ENCODE results near the gene SPEN.

Gene SPEN

GRCh38 chr1:15983275-15983674 is 135.8 kb downstream of the SPEN start:
- H3K4me2 ChIP-seq (ENCODE audit: low read length), result no peak overlapping the region
- H3K36me3 ChIP-seq (ENCODE audit: insufficient read depth, low read length), result no peaks in the 10 kb centered on the region
- H3K27me3 ChIP-seq (ENCODE audit: insufficient read depth, low read length), result no peaks in the 10 kb centered on the region; the same call in 1 of the 2 replicates
- peaks cover 3% of the 10 kb centered on the region for H3K9me3 ChIP-seq (ENCODE audit: low read length)
- H3K9me2 ChIP-seq (ENCODE audit: low read depth, low read length), result no peaks in the 10 kb centered on the region
- H2AFZ ChIP-seq (ENCODE audit: low read length), result no peak overlapping the region
- no peak overlapping the region for H3K9ac ChIP-seq (ENCODE audit: low read length)
- no peak overlapping the region for H3K4me3 ChIP-seq (ENCODE audit: low read depth, low read length, poor library complexity, severe bottlenecking)
- H3K27ac ChIP-seq (ENCODE audit: low read depth, low read length, poor library complexity, severe bottlenecking), result no peak overlapping the region
- no peaks in the 10 kb centered on the region for H3K79me2 ChIP-seq (ENCODE audit: insufficient read depth, low read length)
- H4K20me1 ChIP-seq (ENCODE audit: insufficient read depth, low read length), result no peaks in the 10 kb centered on the region
- H3F3A ChIP-seq (ENCODE audit: insufficient read depth, low read length), result no peaks in the 10 kb centered on the region
- H3K4me1 ChIP-seq (ENCODE audit: insufficient read depth, low read length, severe bottlenecking), result no peaks in the 10 kb centered on the region
- TF ChIP-seq EZH2 (IDR thresholded peaks at IDR 0.05; ENCODE audit: borderline replicate concordance, low read length), result no peak
- TF ChIP-seq, protein P1, sequence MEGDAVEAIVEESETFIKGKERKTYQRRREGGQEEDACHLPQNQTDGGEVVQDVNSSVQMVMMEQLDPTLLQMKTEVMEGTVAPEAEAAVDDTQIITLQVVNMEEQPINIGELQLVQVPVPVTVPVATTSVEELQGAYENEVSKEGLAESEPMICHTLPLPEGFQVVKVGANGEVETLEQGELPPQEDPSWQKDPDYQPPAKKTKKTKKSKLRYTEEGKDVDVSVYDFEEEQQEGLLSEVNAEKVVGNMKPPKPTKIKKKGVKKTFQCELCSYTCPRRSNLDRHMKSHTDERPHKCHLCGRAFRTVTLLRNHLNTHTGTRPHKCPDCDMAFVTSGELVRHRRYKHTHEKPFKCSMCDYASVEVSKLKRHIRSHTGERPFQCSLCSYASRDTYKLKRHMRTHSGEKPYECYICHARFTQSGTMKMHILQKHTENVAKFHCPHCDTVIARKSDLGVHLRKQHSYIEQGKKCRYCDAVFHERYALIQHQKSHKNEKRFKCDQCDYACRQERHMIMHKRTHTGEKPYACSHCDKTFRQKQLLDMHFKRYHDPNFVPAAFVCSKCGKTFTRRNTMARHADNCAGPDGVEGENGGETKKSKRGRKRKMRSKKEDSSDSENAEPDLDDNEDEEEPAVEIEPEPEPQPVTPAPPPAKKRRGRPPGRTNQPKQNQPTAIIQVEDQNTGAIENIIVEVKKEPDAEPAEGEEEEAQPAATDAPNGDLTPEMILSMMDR (IDR thresholded peaks at IDR 0.05; ENCODE audit: low read length), result no peak

- Histone ChIP-seq H2AFZ (ENCODE audit: low read length) (no peak overlapping the region), H3K27me3 (ENCODE audit: insufficient read depth, low read length) (no peaks in the 10 kb centered on the region; the same call in 1 of the 2 replicates), H3F3A (ENCODE audit: insufficient read depth, low read length) (no peaks in the 10 kb centered on the region), H3K36me3 (ENCODE audit: insufficient read depth, low read length) (no peaks in the 10 kb centered on the region), H3K4me1 (ENCODE audit: insufficient read depth, low read length, severe bottlenecking) (no peaks in the 10 kb centered on the region), H3K27ac (ENCODE audit: low read depth, low read length, poor library complexity, severe bottlenecking) (no peak overlapping the region), H4K20me1 (ENCODE audit: insufficient read depth, low read length) (no peaks in the 10 kb centered on the region), H3K9me2 (ENCODE audit: low read depth, low read length) (no peaks in the 10 kb centered on the region), H3K4me3 (ENCODE audit: low read depth, low read length, poor library complexity, severe bottlenecking) (no peak overlapping the region), H3K9me3 (ENCODE audit: low read length) (peaks cover 3% of the 10 kb centered on the region), H3K4me2 (ENCODE audit: low read length) (no peak overlapping the region), H3K79me2 (ENCODE audit: insufficient read depth, low read length) (no peaks in the 10 kb centered on the region), H3K9ac (ENCODE audit: low read length) (no peak overlapping the region)
- TF ChIP-seq EZH2 (IDR thresholded peaks at IDR 0.05; ENCODE audit: borderline replicate concordance, low read length), result no peak
- TF ChIP-seq, protein P1 (IDR thresholded peaks at IDR 0.05; ENCODE audit: low read length), result no peak
These were observed 138.2 kb downstream of the SPEN start for GRCh38 chr1:15985611-15986297.

DNA sequence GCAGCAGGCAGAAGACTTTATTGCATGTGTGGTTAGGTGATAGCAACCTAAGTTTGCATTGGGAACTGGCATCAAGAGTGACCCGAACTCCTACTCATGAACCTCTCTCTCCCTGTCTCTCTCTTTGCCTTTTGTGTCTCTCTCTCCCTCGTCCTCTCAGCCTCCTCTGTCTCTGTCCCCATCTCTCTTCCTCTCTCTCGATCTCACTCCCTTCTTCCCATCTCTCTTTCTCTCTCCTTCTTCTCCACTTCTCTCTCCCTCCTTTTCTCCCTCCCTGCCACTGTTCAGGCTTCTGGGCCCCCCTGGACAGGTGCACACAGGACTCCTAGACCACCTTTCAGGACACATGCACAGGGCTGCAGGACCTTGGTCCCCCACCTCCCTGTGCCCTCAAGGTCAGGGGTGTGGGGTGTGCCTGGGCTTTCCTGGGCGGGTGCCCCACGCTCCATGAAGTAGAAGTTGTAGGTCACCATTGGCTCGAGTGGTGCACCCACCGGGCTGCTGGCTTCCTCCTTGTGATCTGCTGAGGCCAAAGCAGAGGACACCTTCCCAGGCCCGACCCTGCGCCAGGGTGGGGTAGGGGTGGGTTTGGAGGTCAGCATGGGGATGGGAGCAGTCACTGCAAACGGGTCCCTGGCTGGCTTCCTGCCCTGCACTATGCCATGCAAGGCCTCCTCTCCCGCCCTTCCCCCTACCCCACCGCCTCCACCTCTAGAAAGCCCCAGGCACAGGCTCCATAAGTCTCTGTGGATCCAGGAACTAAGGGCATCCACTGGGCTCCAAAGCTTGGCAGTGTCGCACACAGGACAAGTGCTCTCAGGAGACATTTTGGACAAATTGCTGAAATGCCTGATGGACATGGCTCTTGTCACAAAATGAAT is 141.6 kb downstream of the SPEN start:
- H3F3A ChIP-seq (ENCODE audit: insufficient read depth, low read length), result no peaks in the 10 kb centered on the region
- no peak overlapping the region for H3K4me2 ChIP-seq (ENCODE audit: low read length)
- peaks cover 9% of the 10 kb centered on the region; the same call in 1 of the 2 replicates for H3K27me3 ChIP-seq (ENCODE audit: insufficient read depth, low read length)
- no peaks in the 10 kb centered on the region for H3K9me3 ChIP-seq (ENCODE audit: low read length)
- no peak overlapping the region for H3K4me3 ChIP-seq (ENCODE audit: low read depth, low read length, poor library complexity, severe bottlenecking)
- no peak overlapping the region for H3K27ac ChIP-seq (ENCODE audit: low read depth, low read length, poor library complexity, severe bottlenecking)
- H4K20me1 ChIP-seq (ENCODE audit: insufficient read depth, low read length), result no peaks in the 10 kb centered on the region
- H3K79me2 ChIP-seq (ENCODE audit: insufficient read depth, low read length), result no peaks in the 10 kb centered on the region
- H3K9ac ChIP-seq (ENCODE audit: low read length), result no peak overlapping the region
- TF ChIP-seq, protein P1 (IDR thresholded peaks at IDR 0.05; ENCODE audit: low read length), result no peak
- no peak for TF ChIP-seq EZH2 (IDR thresholded peaks at IDR 0.05; ENCODE audit: borderline replicate concordance, low read length)
- no peaks in the 10 kb centered on the region for H3K36me3 ChIP-seq (ENCODE audit: insufficient read depth, low read length)
- H3K4me1 ChIP-seq (ENCODE audit: insufficient read depth, low read length, severe bottlenecking), result no peaks in the 10 kb centered on the region
- no peak overlapping the region for H2AFZ ChIP-seq (ENCODE audit: low read length)
- H3K9me2 ChIP-seq (ENCODE audit: low read depth, low read length), result no peaks in the 10 kb centered on the region
